ENCODE measurements around the gene AMY1A. TPM values are rescaled to one million over a fixed set of nuclear protein-coding genes. Genes with fewer than 3 reads are reported as not detected.
"Not testable (repeated sequence)": the region's sequence is repeated elsewhere in the genome, so short reads cannot be mapped to it uniquely, and the experiment has no call there.

Gene AMY1A
- total RNA-seq: not detected in 2 replicates

GRCh38 chr1:103655460-103655859 is at the start of gene AMY1A:
Gene AMY1A, plus strand, starts transcription at chr1:103655760. Its CDS starts 571 bp downstream, at chr1:103656331.
- not testable (repeated sequence) for DNase-seq (ENCODE audit: extremely low read depth, low read depth, low spot score)

- DNase-seq (ENCODE audit: extremely low read depth, low read depth, low spot score): no peak
These were observed 39.2 kb upstream of the AMY1A start for GRCh38 chr1:103616362-103616761.

DNA sequence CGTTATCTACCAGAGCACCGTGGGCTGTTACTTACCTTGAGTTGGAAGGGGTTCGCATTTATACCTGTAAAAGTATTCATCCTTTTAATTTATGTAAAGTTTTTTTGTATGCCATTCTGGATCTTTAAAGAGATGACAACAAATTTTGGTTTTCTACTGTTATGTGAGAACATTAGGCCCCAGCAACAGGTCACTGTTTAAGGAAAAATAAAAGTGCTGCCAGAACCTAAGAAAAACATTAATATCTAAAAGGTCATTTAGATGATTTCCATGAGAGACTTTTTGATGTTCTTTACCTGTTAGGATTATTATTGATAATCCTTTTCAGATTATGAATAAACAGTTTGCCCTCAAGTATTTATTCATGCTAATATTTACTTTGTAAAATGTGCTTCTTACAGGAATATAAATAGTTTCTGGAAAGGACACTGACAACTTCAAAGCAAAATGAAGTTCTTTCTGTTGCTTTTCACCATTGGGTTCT is 38.5 kb upstream of the AMY1A start, which contains the start of gene AMY2A:
Gene AMY2A (plus strand): TSS at position 434 of the 484 bp plus-strand sequence. CDS start 14 bp downstream, at position 448.
- not testable (repeated sequence) for DNase-seq (ENCODE audit: extremely low read depth, low read depth, low spot score)

- not testable (repeated sequence) for DNase-seq (ENCODE audit: extremely low read depth, low read depth, low spot score)
These were observed 28.1 kb upstream of the AMY1A start for GRCh38 chr1:103627436-103627835.

GRCh38 chr1:103641194-103641593 is 14.4 kb upstream of the AMY1A start:
- not testable (repeated sequence) for DNase-seq (ENCODE audit: extremely low read depth, low read depth, low spot score)

DNA sequence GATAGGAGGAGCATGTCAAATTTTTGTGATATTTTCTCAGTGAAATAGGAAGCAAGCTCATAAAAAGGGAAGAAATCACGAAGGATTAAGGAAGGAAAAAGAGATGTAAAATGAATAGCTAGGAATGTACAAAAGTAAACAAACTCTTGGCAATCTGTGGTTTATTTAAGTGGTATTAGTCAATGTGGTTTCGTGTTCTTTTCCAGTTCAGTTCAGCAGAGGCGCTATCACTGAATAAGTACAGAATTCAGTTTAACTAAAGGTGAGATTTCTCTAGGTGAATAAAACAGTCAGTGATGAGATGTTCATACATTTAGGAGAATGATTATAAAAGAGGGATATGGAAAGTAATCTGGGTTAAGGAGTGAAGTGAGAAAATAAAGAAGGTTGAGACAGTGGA is 11.7 kb upstream of the AMY1A start:
- DNase-seq (ENCODE audit: extremely low read depth, low read depth, low spot score): not testable (repeated sequence)

- not testable (repeated sequence) for DNase-seq (ENCODE audit: extremely low read depth, low read depth, low spot score)
These were observed 5.3 kb upstream of the AMY1A start for GRCh38 chr1:103650305-103650704.

- not testable (repeated sequence) for DNase-seq (ENCODE audit: extremely low read depth, low read depth, low spot score)
These were observed 4.7 kb upstream of the AMY1A start for GRCh38 chr1:103650889-103651288.

DNA sequence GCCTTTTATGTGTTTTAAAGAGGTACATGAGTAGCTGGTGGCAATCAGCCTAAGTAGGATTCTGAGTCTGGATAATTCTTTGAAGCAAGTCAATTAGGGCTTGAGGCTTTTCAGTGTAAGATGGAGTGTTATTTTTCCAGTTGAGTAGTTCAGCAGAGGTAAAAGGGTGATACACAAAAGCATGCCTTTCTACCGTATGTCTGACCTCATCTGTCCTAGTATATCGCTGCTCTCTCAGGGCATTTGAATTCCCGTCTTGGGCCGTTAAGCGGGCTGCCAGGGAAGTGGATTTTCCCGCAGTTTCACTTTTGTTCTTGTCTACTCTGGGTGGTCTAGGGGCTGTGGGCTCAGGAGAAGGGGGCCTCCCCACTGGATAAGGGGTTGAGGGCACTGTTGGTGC is 1.4 kb upstream of the AMY1A start:
- not testable (repeated sequence) for DNase-seq (ENCODE audit: extremely low read depth, low read depth, low spot score)

DNA sequence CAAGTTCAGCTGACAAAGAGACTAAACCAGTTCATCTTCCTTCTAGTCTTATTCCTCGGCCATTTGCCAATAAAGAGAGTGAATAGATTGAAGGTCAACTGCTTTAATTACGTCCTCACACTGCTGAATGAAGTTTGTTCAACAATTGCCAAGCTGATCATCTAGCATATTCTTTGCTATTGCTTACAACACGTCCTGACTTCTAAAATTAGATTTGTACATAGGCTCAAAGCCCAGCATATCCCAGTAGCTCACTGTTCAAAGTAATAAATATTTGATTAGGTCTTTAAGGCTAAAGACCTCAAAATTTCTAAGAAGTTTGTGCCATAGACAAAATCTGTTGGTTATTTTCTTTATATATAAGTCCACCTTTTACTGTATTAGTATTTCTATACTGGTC is 20.8 kb downstream of the AMY1A start:
- not testable (repeated sequence) for DNase-seq (ENCODE audit: extremely low read depth, low read depth, low spot score)

DNA sequence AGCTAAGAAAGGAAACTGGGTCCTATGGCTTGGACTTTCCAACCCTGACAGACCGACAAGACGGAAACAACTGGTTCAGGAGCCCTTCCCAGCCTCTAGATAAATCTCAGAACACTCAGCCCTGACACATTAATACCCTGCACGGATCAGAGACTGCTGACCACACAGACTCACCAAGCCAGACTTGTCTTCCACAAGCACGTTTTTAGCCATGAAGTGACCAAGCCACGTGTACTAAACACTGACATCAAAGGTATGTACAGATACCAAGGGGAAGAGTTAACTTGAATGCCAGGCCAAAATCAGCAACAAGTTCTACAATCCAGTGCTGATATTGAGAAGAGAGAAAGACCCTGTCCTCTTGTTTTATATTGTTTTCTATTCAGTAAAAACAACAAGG is 40.5 kb downstream of the AMY1A start, which contains the start of gene AMY1B:
Gene AMY1B (minus strand): TSS at position 101 of the 400 bp plus-strand sequence. CDS start 571 bp downstream, outside the sequence.
- not testable (repeated sequence) for DNase-seq (ENCODE audit: extremely low read depth, low read depth, low spot score)

- DNase-seq (ENCODE audit: extremely low read depth, low read depth, low spot score): not testable (repeated sequence)
These were observed 41.9 kb downstream of the AMY1A start for GRCh38 chr1:103697430-103697829.

DNA sequence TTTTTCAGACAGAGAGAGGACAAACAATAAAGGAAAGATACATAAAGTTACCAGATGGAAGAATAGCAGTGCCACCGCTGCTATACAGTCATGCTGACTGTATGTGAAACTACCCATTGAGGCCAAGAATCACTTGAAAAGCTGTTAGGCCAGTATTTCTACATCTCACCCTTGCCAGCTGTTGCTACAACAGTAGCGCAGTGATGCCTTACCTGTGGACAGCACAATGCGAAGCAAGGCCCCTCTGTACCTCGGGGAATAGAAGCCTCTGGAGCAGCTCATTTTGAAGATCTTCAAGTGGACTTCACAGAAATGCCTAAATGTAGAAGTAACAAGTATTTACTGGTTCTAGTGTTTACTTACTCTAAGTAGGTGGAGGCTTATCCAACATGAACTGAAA is 45.1 kb downstream of the AMY1A start:
- DNase-seq (ENCODE audit: extremely low read depth, low read depth, low spot score): not testable (repeated sequence)

DNA sequence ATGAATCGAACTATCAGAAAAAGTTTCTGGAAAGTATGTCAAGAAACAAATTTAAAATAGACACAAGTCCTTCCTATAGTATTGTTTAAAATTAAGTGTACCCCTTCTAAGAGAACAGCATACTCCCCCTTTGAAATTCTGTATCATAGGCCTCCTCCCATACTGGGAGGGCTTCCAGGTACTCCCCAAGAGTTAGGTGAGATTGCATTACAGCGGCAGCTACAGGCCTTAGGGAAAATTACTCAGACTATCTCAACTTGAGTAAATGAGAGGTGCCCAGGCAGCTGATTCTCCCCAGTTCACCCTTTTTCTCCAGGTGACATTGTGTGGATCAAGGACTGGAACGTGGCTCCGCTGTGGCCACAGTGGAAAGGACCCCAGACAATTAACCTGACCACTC is 45.7 kb downstream of the AMY1A start:
- not testable (repeated sequence) for DNase-seq (ENCODE audit: extremely low read depth, low read depth, low spot score)

- not testable (repeated sequence) for DNase-seq (ENCODE audit: extremely low read depth, low read depth, low spot score)
These were observed 52.1 kb downstream of the AMY1A start for GRCh38 chr1:103707670-103708069.

DNA sequence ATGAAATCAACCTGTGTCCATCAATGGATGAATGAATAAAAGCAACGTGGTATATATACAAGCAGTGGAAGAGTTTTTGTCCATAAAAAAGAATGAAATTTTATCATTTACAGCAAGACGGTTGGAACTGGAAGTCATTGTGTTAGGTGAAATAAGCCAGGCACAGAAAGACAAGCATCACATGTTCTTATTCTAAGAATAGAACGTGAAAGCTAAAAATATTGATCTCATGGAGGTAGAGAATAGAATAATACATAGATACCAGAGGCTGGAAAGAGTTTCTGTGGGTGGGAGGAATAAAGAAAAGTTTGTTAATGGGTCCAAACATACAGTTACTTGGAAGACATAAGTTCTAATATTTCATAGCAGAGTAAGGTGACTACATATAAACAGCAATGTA is 54.8 kb downstream of the AMY1A start:
- not testable (repeated sequence) for DNase-seq (ENCODE audit: extremely low read depth, low read depth, low spot score)

Other genes starting within 250 kb of the AMY1A start
- 5.3 and 8.5 TPM in 2 replicates for gene RNPC3, start 130.1 kb upstream of the AMY1A start, total RNA-seq
- 0.73 and 5.1 TPM in 2 replicates for gene AMY2B, start 84.2 kb upstream of the AMY1A start, total RNA-seq
- not detected in 2 replicates for gene AMY2A, start 38.3 kb upstream of the AMY1A start, total RNA-seq
- gene AMY1B, start 40.5 kb downstream of the AMY1A start, total RNA-seq: not detected in 2 replicates
- gene AMY1C, start 94.1 kb downstream of the AMY1A start, total RNA-seq: not detected in 2 replicates